SK-N-SH treated with all-trans-retinoic acid at 6 μM for 48 hours (cell line): ENCODE results near the gene KDM4C.

Experiments used
- ATAC-seq: fragments of 200-7000 bp; cut with Tn5 transposase; 3 replicates; pipeline ENCODE4 v1.9.1; 2020; ENCODE audit warnings: mild to moderate bottlenecking, moderate library complexity
- ARNTL ChIP-seq: fragments of 450-650 bp; formaldehyde crosslinking; IDR thresholded peaks from 2 replicates; pipeline ENCODE4 v1.5.0; 2020; ENCODE audit warnings: low read depth, mild to moderate bottlenecking, moderate library complexity, borderline replicate concordance
- BACH2 ChIP-seq: fragments of 250-450 bp; sonication (Bioruptor Pico); IDR thresholded peaks from 2 replicates; pipeline ENCODE4 v1.9.0; 2021; ENCODE audit warnings: mild to moderate bottlenecking, borderline replicate concordance
- CSDC2 ChIP-seq: fragments of 250-450 bp; sonication (Bioruptor Pico); IDR thresholded peaks from 2 replicates; pipeline ENCODE4 v1.5.0; 2020; ENCODE audit warnings: mild to moderate bottlenecking, moderate library complexity
- CSRNP3 ChIP-seq: fragments of 250-450 bp; sonication (Bioruptor Pico); IDR thresholded peaks from 2 replicates; pipeline ENCODE4 v1.5.1; 2021; ENCODE audit warnings: mild to moderate bottlenecking, moderate library complexity
- GLIS3 ChIP-seq: fragments of 250-450 bp; sonication (Bioruptor Pico); IDR thresholded peaks from 2 replicates; pipeline ENCODE4 v1.5.0; 2020; ENCODE audit warnings: mild to moderate bottlenecking, moderate library complexity
- ISL1 ChIP-seq: fragments of 250-450 bp; sonication (Bioruptor Pico); IDR thresholded peaks from 2 replicates; pipeline ENCODE4 v2.1.2; 2022; ENCODE audit warnings: mild to moderate bottlenecking, moderate library complexity
- OSR1 ChIP-seq: fragments of 250-450 bp; sonication (Bioruptor Pico); IDR thresholded peaks from 2 replicates; pipeline ENCODE4 v1.8.0; 2022; ENCODE audit warnings: moderate library complexity, mild to moderate bottlenecking, inconsistent platforms
- PATZ1 ChIP-seq: fragments of 250-450 bp; sonication (Bioruptor Pico); IDR thresholded peaks from 2 replicates; pipeline ENCODE4 v1.8.0; 2020; ENCODE audit warnings: mild to moderate bottlenecking, moderate library complexity, borderline replicate concordance
- POU6F1 ChIP-seq: fragments of 250-450 bp; sonication (Bioruptor Pico); IDR thresholded peaks from 2 replicates; pipeline ENCODE4 v1.8.0; 2021; ENCODE audit warnings: low read depth, mild to moderate bottlenecking, moderate library complexity, borderline replicate concordance
- PPARA ChIP-seq: fragments of 250-450 bp; sonication (Bioruptor Pico); IDR thresholded peaks from 2 replicates; pipeline ENCODE4 v1.5.0; 2020; ENCODE audit warnings: mild to moderate bottlenecking, borderline replicate concordance
- RARB ChIP-seq: fragments of 250-450 bp; sonication (Bioruptor Pico); IDR thresholded peaks from 2 replicates; pipeline ENCODE4 v1.8.0; 2021; ENCODE audit warnings: mild to moderate bottlenecking, moderate library complexity
- SNAI2 ChIP-seq: fragments of 250-450 bp; sonication (Bioruptor Pico); IDR thresholded peaks from 2 replicates; pipeline ENCODE4 v1.5.0; 2020; ENCODE audit warnings: mild to moderate bottlenecking, moderate library complexity
- TOX ChIP-seq: fragments of 250-450 bp; sonication (Bioruptor Pico); IDR thresholded peaks from 2 replicates; pipeline ENCODE4 v1.8.0; 2021; ENCODE audit warnings: mild to moderate bottlenecking, moderate library complexity, borderline replicate concordance
- TSHZ2 ChIP-seq: fragments of 250-450 bp; sonication (Bioruptor Pico); IDR thresholded peaks from 2 replicates; pipeline ENCODE4 v1.5.0; 2020; ENCODE audit warnings: mild to moderate bottlenecking, moderate library complexity
- ZC3H10 ChIP-seq: fragments of 250-450 bp; sonication (Bioruptor Pico); IDR thresholded peaks from 2 replicates; pipeline ENCODE4 v1.5.1; 2021; ENCODE audit warnings: mild to moderate bottlenecking, moderate library complexity
- ZFP3 ChIP-seq: fragments of 250-450 bp; sonication (Bioruptor Pico); IDR thresholded peaks from 2 replicates; pipeline ENCODE4 v1.5.0; 2020; ENCODE audit warnings: mild to moderate bottlenecking, moderate library complexity
- ZFP30 ChIP-seq: fragments of 450-650 bp; formaldehyde crosslinking; IDR thresholded peaks from 2 replicates; pipeline ENCODE4 v1.5.0; 2022; ENCODE audit warnings: mild to moderate bottlenecking, moderate library complexity
- ZNF565 ChIP-seq: fragments of 450-650 bp; formaldehyde crosslinking; conservative IDR thresholded peaks from 2 replicates; pipeline ENCODE4 v1.5.0; 2020; ENCODE audit warnings: low read depth, mild to moderate bottlenecking, moderate library complexity
- ZNF70 ChIP-seq: fragments of 450-650 bp; formaldehyde crosslinking; IDR thresholded peaks from 2 replicates; pipeline ENCODE4 v1.5.0; 2020; ENCODE audit warnings: mild to moderate bottlenecking, moderate library complexity
- ZNF8 ChIP-seq: fragments of 450-650 bp; formaldehyde crosslinking; IDR thresholded peaks from 2 replicates; pipeline ENCODE4 v1.5.0; 2020; ENCODE audit warnings: mild to moderate bottlenecking, moderate library complexity

Gene KDM4C

GRCh38 chr9:7163932-7164331, 406.2 kb downstream of the KDM4C start:
- no peak for ATAC-seq
- TF ChIP-seq RARB (CRISPR knock-in tag) (no peak), ZFP30 (CRISPR knock-in tag) (no peak), CSDC2 (no peak), ZC3H10 (CRISPR knock-in tag) (no peak), PATZ1 (CRISPR knock-in tag) (no peak), ZNF8 (CRISPR knock-in tag) (no peak), TSHZ2 (no peak)
- TF ChIP-seq, all 23 proteins: peak for 0

GRCh38 chr9:7164440-7165330, 406.9 kb downstream of the KDM4C start:
- TF ChIP-seq PATZ1 (CRISPR knock-in tag) (no peak), ISL1 (CRISPR knock-in tag) (no peak), ZNF70 (CRISPR knock-in tag) (no peak)
- no peak for ATAC-seq

GRCh38 chr9:7165331-7165975, 407.7 kb downstream of the KDM4C start:
- no peak for ATAC-seq
- TF ChIP-seq ZNF565 (CRISPR knock-in tag) (no peak), CSDC2 (no peak), ZNF8 (CRISPR knock-in tag) (no peak), ZNF70 (CRISPR knock-in tag) (no peak), BACH2 (CRISPR knock-in tag) (no peak)

GRCh38 chr9:7166074-7166473, 408.3 kb downstream of the KDM4C start:
- ATAC-seq = no peak
- TF ChIP-seq CSDC2 (no peak), ZFP3 (CRISPR knock-in tag) (no peak), ISL1 (CRISPR knock-in tag) (no peak), TOX (CRISPR knock-in tag) (no peak), ZNF8 (CRISPR knock-in tag) (no peak), BACH2 (CRISPR knock-in tag) (no peak), POU6F1 (CRISPR knock-in tag) (no peak), ARNTL (CRISPR knock-in tag) (no peak), RARB (CRISPR knock-in tag) (no peak), PPARA (CRISPR knock-in tag) (no peak), GLIS3 (CRISPR knock-in tag) (no peak), ZNF565 (CRISPR knock-in tag) (no peak), ZFP30 (CRISPR knock-in tag) (no peak), TSHZ2 (no peak), CSRNP3 (CRISPR knock-in tag) (no peak), OSR1 (CRISPR knock-in tag) (no peak), SNAI2 (CRISPR knock-in tag) (no peak), ZNF70 (CRISPR knock-in tag) (no peak)
